GM12891 (cell line): ENCODE data around the gene KIFAP3.

Source experiments
- POLR2A ChIP-seq: IDR thresholded peaks from 2 replicates; pipeline ENCODE4 v1.6.1; 2011; ENCODE audit warnings: low read depth, low read length, control low read depth
- TAF1 ChIP-seq: IDR thresholded peaks from 2 replicates; pipeline ENCODE4 v1.6.1; 2011; ENCODE audit warnings: low read depth, low read length, control low read depth

DNA sequence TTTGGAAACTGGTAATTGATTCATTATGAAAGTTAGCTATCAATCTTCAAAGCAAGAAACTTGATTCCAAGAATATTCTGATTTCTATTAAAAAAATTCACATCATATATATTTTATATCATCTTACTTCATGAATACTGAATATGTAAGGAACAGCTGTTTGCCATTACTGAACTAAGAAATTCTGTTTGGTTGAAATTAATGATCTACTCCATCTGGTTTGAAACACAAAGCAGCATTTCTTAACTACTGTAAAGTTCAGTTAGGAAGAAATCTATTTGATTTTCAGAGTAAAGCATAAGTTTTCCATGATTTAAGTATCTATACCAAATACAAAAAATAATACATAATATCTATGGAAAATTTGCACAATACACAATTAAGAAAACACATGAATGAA is 114.8 kb downstream of the KIFAP3 start:
- TF ChIP-seq POLR2A (no peak), TAF1 (no peak)
